H9 (cell line): ENCODE measurements around the gene ARHGAP27. TPM values are rescaled to one million over a fixed set of nuclear protein-coding genes. Genes with fewer than 3 reads are reported as not detected.
"Not testable (repeated sequence)": the region's sequence is repeated elsewhere in the genome, so short reads cannot be mapped to it uniquely, and the experiment has no call there.

Experiments used
- DNase-seq: peaks from one replicate; pipeline ENCODE4 v3.0.0-alpha.2; 2017
- H2AFZ ChIP-seq: one replicate; pipeline ENCODE4 v1.6.1; 2013; ENCODE audit warnings: mild to moderate bottlenecking, low read length, control low read depth, moderate library complexity
- H2AK5ac ChIP-seq: 2 replicates; pipeline ENCODE4 v1.6.1; 2013; ENCODE audit warnings: low read length, control low read depth, mixed read lengths; ENCODE audit not compliant: insufficient read length
- H2BK120ac ChIP-seq: one replicate; pipeline ENCODE4 v1.6.1; 2013; ENCODE audit warnings: low read depth, mild to moderate bottlenecking, low read length, control low read depth, inconsistent platforms; ENCODE audit not compliant: poor library complexity, severe bottlenecking
- H2BK12ac ChIP-seq: 2 replicates; pipeline ENCODE4 v1.6.1; 2013; ENCODE audit warnings: low read length, control low read depth, mixed read lengths, low read depth; ENCODE audit not compliant: insufficient read length
- H2BK15ac ChIP-seq: 2 replicates; pipeline ENCODE4 v1.6.1; 2013; ENCODE audit warnings: low read depth, low read length, control low read depth
- H2BK20ac ChIP-seq: one replicate; pipeline ENCODE4 v1.6.1; 2013; ENCODE audit warnings: low read depth, mild to moderate bottlenecking, low read length, control low read depth, inconsistent platforms; ENCODE audit not compliant: poor library complexity, severe bottlenecking
- H2BK5ac ChIP-seq: 2 replicates; pipeline ENCODE4 v1.6.1; 2013; ENCODE audit warnings: low read length, control low read depth, mixed read lengths; ENCODE audit not compliant: insufficient read length
- H3K14ac ChIP-seq: 2 replicates; pipeline ENCODE4 v1.6.1; 2013; ENCODE audit warnings: low read length, control low read depth; ENCODE audit not compliant: insufficient read depth
- H3K18ac ChIP-seq: 2 replicates; pipeline ENCODE4 v1.6.1; 2013; ENCODE audit warnings: low read depth, mild to moderate bottlenecking, mixed read lengths, low read length, control low read depth; ENCODE audit not compliant: insufficient read length
- H3K23ac ChIP-seq: 2 replicates; pipeline ENCODE4 v1.6.1; 2013; ENCODE audit warnings: low read length, control low read depth, mixed read lengths, low read depth; ENCODE audit not compliant: insufficient read length
- H3K23me2 ChIP-seq: 2 replicates; pipeline ENCODE4 v1.6.1; 2013; ENCODE audit warnings: low read depth, mild to moderate bottlenecking, mixed read lengths, low read length, control low read depth; ENCODE audit not compliant: insufficient read length, poor library complexity, severe bottlenecking
- H3K27ac ChIP-seq: 2 replicates; pipeline ENCODE4 v1.5.1; 2013; ENCODE audit warnings: low read length, control low read depth, mixed read lengths, low read depth; ENCODE audit not compliant: insufficient read length
- H3K27me3 ChIP-seq: 2 replicates; pipeline ENCODE4 v1.6.1; 2013; ENCODE audit warnings: low read length, control low read depth, inconsistent platforms; ENCODE audit not compliant: insufficient read depth
- H3K4ac ChIP-seq: 2 replicates; pipeline ENCODE4 v1.6.1; 2013; ENCODE audit warnings: low read depth, mild to moderate bottlenecking, control low read depth, inconsistent platforms, low read length, moderate library complexity
- H3K4me1 ChIP-seq: 2 replicates; pipeline ENCODE4 v1.6.1; 2013; ENCODE audit warnings: low read length, control low read depth, inconsistent platforms; ENCODE audit not compliant: insufficient read depth
- H3K4me2 ChIP-seq: 2 replicates; pipeline ENCODE4 v1.6.1; 2013; ENCODE audit warnings: low read length, control low read depth, mixed read lengths; ENCODE audit not compliant: insufficient read length, insufficient read depth
- H3K56ac ChIP-seq: 2 replicates; pipeline ENCODE4 v1.6.1; 2013; ENCODE audit warnings: low read depth, mild to moderate bottlenecking, mixed read lengths, low read length, control low read depth; ENCODE audit not compliant: insufficient read length
- H3K79me1 ChIP-seq: 2 replicates; pipeline ENCODE4 v1.6.1; 2013; ENCODE audit warnings: low read depth, mild to moderate bottlenecking, moderate library complexity, low read length, control low read depth, inconsistent platforms; ENCODE audit not compliant: insufficient read depth, poor library complexity, severe bottlenecking
- H3K79me2 ChIP-seq: 2 replicates; pipeline ENCODE4 v1.6.1; 2013; ENCODE audit warnings: low read length, control low read depth, inconsistent platforms; ENCODE audit not compliant: insufficient read depth
- H3K9ac ChIP-seq: 2 replicates; pipeline ENCODE4 v1.6.1; 2013; ENCODE audit warnings: low read length, control low read depth, mixed read lengths; ENCODE audit not compliant: insufficient read length; ENCODE audit errors: extremely low read depth
- H3K9me3 ChIP-seq: one replicate; pipeline ENCODE4 v1.6.1; 2013; ENCODE audit warnings: low read depth, low read length, inconsistent platforms; ENCODE audit not compliant: control insufficient read depth
- H3T11ph ChIP-seq: one replicate; pipeline ENCODE4 v1.6.1; 2013; ENCODE audit warnings: mild to moderate bottlenecking, low read length, control low read depth, inconsistent platforms
- H4K20me1 ChIP-seq: one replicate; pipeline ENCODE4 v1.6.1; 2013; ENCODE audit not compliant: control insufficient read depth, insufficient read length, insufficient read depth
- H4K5ac ChIP-seq: 2 replicates; pipeline ENCODE4 v1.6.1; 2013; ENCODE audit warnings: low read depth, mild to moderate bottlenecking, mixed read lengths, low read length, control low read depth; ENCODE audit not compliant: insufficient read length
- H4K8ac ChIP-seq: replicated peaks from 2 replicates; pipeline ENCODE4 v1.6.1; 2013; ENCODE audit warnings: low read length, control low read depth, mixed read lengths, low read depth; ENCODE audit not compliant: insufficient read length
- H4K91ac ChIP-seq: 2 replicates; pipeline ENCODE4 v1.6.1; 2013; ENCODE audit warnings: low read depth, mild to moderate bottlenecking, moderate library complexity, mixed read lengths, low read length, control low read depth; ENCODE audit not compliant: insufficient read length
- H3K27ac Mint-ChIP-seq, 3 experiments: 2 replicates in 2 of 3; 3 replicates in 1 of 3; pipeline ENCODE4 v1.8.0; 2020 to 2021; ENCODE audit warnings: mixed read lengths in 3 of 3, mild to moderate bottlenecking in 1 of 3, moderate library complexity in 1 of 3
- H3K27me3 Mint-ChIP-seq: 2 replicates; pipeline ENCODE4 v1.8.0; 2021; ENCODE audit warnings: low read depth, mild to moderate bottlenecking, moderate library complexity, mixed read lengths
- H3K36me3 Mint-ChIP-seq, 3 experiments: 2 replicates in 2 of 3; 3 replicates in 1 of 3; pipeline ENCODE4 v1.8.0; 2020 to 2021; ENCODE audit warnings: low read depth in 3 of 3, mixed read lengths in 3 of 3; ENCODE audit not compliant: insufficient read depth in 1 of 3
- H3K4me1 Mint-ChIP-seq, 2 experiments: 2 replicates each; pipeline ENCODE4 v1.8.0; 2020; ENCODE audit warnings: mixed read lengths in 2 of 2
- H3K4me3 Mint-ChIP-seq, 2 experiments: 2 replicates in 1 of 2; 3 replicates in 1 of 2; pipeline ENCODE4 v1.8.0; 2020 to 2021; ENCODE audit warnings: mild to moderate bottlenecking in 2 of 2, mixed read lengths in 2 of 2, moderate library complexity in 1 of 2
- H3K9me3 Mint-ChIP-seq, 2 experiments: 2 replicates in 1 of 2; 3 replicates in 1 of 2; pipeline ENCODE4 v1.8.0; 2020; ENCODE audit warnings: mild to moderate bottlenecking in 2 of 2, mixed read lengths in 2 of 2, moderate library complexity in 1 of 2
- WGBS: extraction: QIAGEN DNeasy Blood & Tissue Kit; methylation state at CpG from one replicate; pipeline ENCODE4 v1.1.7; 2013; ENCODE audit warnings: missing lambda C conversion rate, low lambda C conversion rate, mixed read lengths; ENCODE audit not compliant: insufficient read length; ENCODE audit errors: extremely low coverage; 5-methylcytosine and 5-hydroxymethylcytosine counted together
- total RNA-seq: library from RNA; stranded (reverse); gene quantifications from 2 replicates; pipeline ENCODE4 v1.2.1, GENCODE V29; 2021

The ARHGAP27 gene
- total RNA-seq, 1 experiment from 2014 or later = 9.9 TPM

GRCh38 chr17:45446872-45447625, 14.4 kb upstream of the ARHGAP27 start:
- H4K8ac ChIP-seq, H3K23me2 ChIP-seq, H3K18ac ChIP-seq, H3K79me2 ChIP-seq, DNase-seq, H2BK120ac ChIP-seq, H3K4me2 ChIP-seq, H3K56ac ChIP-seq, H3K4ac ChIP-seq, H2BK15ac ChIP-seq, H2BK12ac ChIP-seq, H3K4me3 Mint-ChIP-seq, H3K9me3 ChIP-seq, H4K5ac ChIP-seq, H4K20me1 ChIP-seq, H3K27me3 Mint-ChIP-seq, H3K27ac ChIP-seq, H3K4me1 Mint-ChIP-seq, H3K9ac ChIP-seq, H2BK5ac ChIP-seq, H3K36me3 Mint-ChIP-seq, H4K91ac ChIP-seq, H3K27ac Mint-ChIP-seq, H3T11ph ChIP-seq, H3K14ac ChIP-seq, H2BK20ac ChIP-seq, H3K23ac ChIP-seq, H3K79me1 ChIP-seq, H3K9me3 Mint-ChIP-seq, H2AFZ ChIP-seq, H3K27me3 ChIP-seq, H3K4me1 ChIP-seq, H2AK5ac ChIP-seq: not testable (repeated sequence)
- WGBS = no CpG with 5 or more reads among the region's 8 CpGs

- not testable (repeated sequence) for H3K27ac Mint-ChIP-seq, H2BK15ac ChIP-seq, H3K4me1 Mint-ChIP-seq, H3K4ac ChIP-seq, H3K4me3 Mint-ChIP-seq, H3K23me2 ChIP-seq, H2BK20ac ChIP-seq, H3K27me3 ChIP-seq, H4K8ac ChIP-seq, H3K27ac ChIP-seq, H4K91ac ChIP-seq, H3K18ac ChIP-seq, H3K9ac ChIP-seq, H3K79me1 ChIP-seq, H3K79me2 ChIP-seq, H3T11ph ChIP-seq, H3K23ac ChIP-seq, H4K20me1 ChIP-seq, H2AFZ ChIP-seq, H2BK120ac ChIP-seq, H3K9me3 ChIP-seq, H3K14ac ChIP-seq, DNase-seq, H2AK5ac ChIP-seq, H2BK5ac ChIP-seq, H2BK12ac ChIP-seq, H3K4me1 ChIP-seq, H3K56ac ChIP-seq, H3K9me3 Mint-ChIP-seq, H3K27me3 Mint-ChIP-seq, H3K4me2 ChIP-seq, H3K36me3 Mint-ChIP-seq, H4K5ac ChIP-seq
- no CpG with 5 or more reads among the region's 16 CpGs for WGBS
Measured at GRCh38 chr17:45445901-45446743, 13.5 kb upstream of the ARHGAP27 start.
